Superior temporal gyrus (tissue), 1 donor: Measurements from ENCODE around the gene PPP1R13B.

Experiments used
- DNase-seq: peaks from one replicate; pipeline ENCODE4 v3.0.0-alpha.2; 2016; ENCODE audit errors: extremely low spot score

The PPP1R13B gene

GRCh38 chr14:103742499-103743255, 104.7 kb downstream of the PPP1R13B start:
- no peak for DNase-seq

- DNase-seq: no peak
Measured at GRCh38 chr14:103741876-103742275, 105.5 kb downstream of the PPP1R13B start.

- no peak for DNase-seq
Measured at GRCh38 chr14:103740991-103741689, 106.2 kb downstream of the PPP1R13B start.

- DNase-seq: no peak
Measured at GRCh38 chr14:103739793-103740501, 107.4 kb downstream of the PPP1R13B start.

GRCh38 chr14:103739466-103739792, 107.9 kb downstream of the PPP1R13B start:
- no peak for DNase-seq

- no peak for DNase-seq
Measured at GRCh38 chr14:103738701-103739451, 108.5 kb downstream of the PPP1R13B start.

- DNase-seq: no peak
Measured at GRCh38 chr14:103738166-103738565, 109.2 kb downstream of the PPP1R13B start.

- no peak for DNase-seq
Measured at GRCh38 chr14:103737432-103738045, 109.8 kb downstream of the PPP1R13B start.

- DNase-seq: peak; percentile 42
Measured at GRCh38 chr14:103736546-103737431, 110.6 kb downstream of the PPP1R13B start.

GRCh38 chr14:103735815-103736545, 111.4 kb downstream of the PPP1R13B start:
- DNase-seq: no peak

GRCh38 chr14:103735439-103735814, 111.9 kb downstream of the PPP1R13B start:
- no peak for DNase-seq

GRCh38 chr14:103735022-103735421, 112.4 kb downstream of the PPP1R13B start:
- DNase-seq: no peak

GRCh38 chr14:103734081-103734888, 113.1 kb downstream of the PPP1R13B start:
- DNase-seq: no peak

GRCh38 chr14:103733651-103734050, 113.7 kb downstream of the PPP1R13B start:
- no peak for DNase-seq

GRCh38 chr14:103732868-103733620, 114.3 kb downstream of the PPP1R13B start:
- no peak for DNase-seq

GRCh38 chr14:103731916-103732867, 115.2 kb downstream of the PPP1R13B start:
- no peak for DNase-seq

GRCh38 chr14:103731481-103731880, 115.9 kb downstream of the PPP1R13B start:
- DNase-seq: no peak
